Endothelial cell of umbilical vein (primary cell): ENCODE data around the gene P2RY8. TPM values are rescaled to one million over a fixed set of nuclear protein-coding genes. Genes with fewer than 3 reads are reported as not detected.

Source experiments
- BruUV-seq: library from RNA; stranded (reverse); fragments of 400-500 nt; replicated peaks from 2 replicates; lab custom pipeline; 2021; lab: Mats Ljungman, UMichigan
- CTCF ChIA-PET: fragments of 300-600, 350-600 bp; sonication (Branson Sonifier 250); formaldehyde crosslinking; loops from one replicate; lab custom pipeline; 2021; ENCODE audit warnings: antibody characterized with exemption, inconsistent platforms; lab: Charles Lee
- POLR2A ChIA-PET: fragments of 300-600, 350-600 bp; sonication (Branson Sonifier 250); formaldehyde crosslinking; loops from one replicate; lab custom pipeline; 2021; ENCODE audit warnings: antibody characterized with exemption, inconsistent platforms; lab: Charles Lee
- DNase-seq: peaks from one replicate; pipeline ENCODE4 v3.0.0-alpha.2; 2011; ENCODE audit warnings: low read depth, low spot score
- FAIRE-seq: peaks from 2 replicates; lab custom pipeline; 2011; peaks lifted over from hg19 to GRCh38; lab: Jason Lieb, UNC
- H2AFZ ChIP-seq: 2 replicates; pipeline ENCODE4 v1.6.0; 2012; ENCODE audit warnings: low read depth, low read length, control low read depth, inconsistent platforms
- H3K27ac ChIP-seq: 2 replicates; pipeline ENCODE4 v1.5.1; 2011; ENCODE audit warnings: low read depth, mild to moderate bottlenecking, control low read depth, low read length, moderate library complexity; ENCODE audit not compliant: insufficient read depth
- H3K27me3 ChIP-seq, 2 experiments: 2 replicates each; pipeline versions ENCODE4 v1.6.0 to v1.6.1; 2011; ENCODE audit warnings: low read length in 2 of 2, mixed read lengths in 1 of 2; ENCODE audit not compliant: control insufficient read depth in 2 of 2, insufficient read depth in 2 of 2
- H3K36me3 ChIP-seq, 2 experiments: 2 replicates in 1 of 2; 3 replicates in 1 of 2; pipeline ENCODE4 v1.5.1; 2011; ENCODE audit warnings: low read length in 2 of 2, mild to moderate bottlenecking in 1 of 2, moderate library complexity in 1 of 2; ENCODE audit not compliant: control insufficient read depth in 2 of 2, insufficient read depth in 2 of 2; ENCODE audit errors: extremely low read depth in 1 of 2
- H3K4me1 ChIP-seq: 3 replicates; pipeline ENCODE4 v1.5.1; 2011; ENCODE audit warnings: mild to moderate bottlenecking, low read length; ENCODE audit not compliant: control insufficient read depth, insufficient read depth; ENCODE audit errors: extremely low read depth
- H3K4me2 ChIP-seq: 2 replicates; pipeline ENCODE4 v1.6.1; 2011; ENCODE audit warnings: low read length, control low read depth, mixed read lengths; ENCODE audit not compliant: insufficient read depth
- H3K4me3 ChIP-seq, 3 experiments: fragments of 200-600 bp in 1 of 3; sonication (generic), shearing (Covaris generic) in 1 of 3; replicated peaks in 1 of 3; 2 replicates each; pipeline ENCODE4 v1.5.1; 2011 to 2016; ENCODE audit warnings: control low read depth in 3 of 3, low read length in 3 of 3, mild to moderate bottlenecking in 2 of 3, inconsistent platforms in 1 of 3, low read depth in 1 of 3, moderate library complexity in 1 of 3; ENCODE audit not compliant: insufficient read depth in 1 of 3
- H3K79me2 ChIP-seq: 2 replicates; pipeline ENCODE4 v1.6.0; 2012; ENCODE audit warnings: low read length, inconsistent platforms; ENCODE audit not compliant: control insufficient read depth, insufficient read depth
- H3K9ac ChIP-seq: replicated peaks from 2 replicates; pipeline ENCODE3; 2011; ENCODE audit warnings: low read length, control low read depth; ENCODE audit not compliant: insufficient read depth; ENCODE audit errors: extremely low read depth
- H3K9me1 ChIP-seq: replicated peaks from 3 replicates; pipeline ENCODE4 v1.6.0; 2011; ENCODE audit warnings: mild to moderate bottlenecking, low read length; ENCODE audit not compliant: control insufficient read depth, insufficient read depth; ENCODE audit errors: extremely low read depth
- H3K9me3 ChIP-seq: replicated peaks from 2 replicates; pipeline ENCODE4 v1.5.1; 2012; ENCODE audit warnings: low read length, inconsistent platforms; ENCODE audit not compliant: control insufficient read depth, insufficient read depth
- H4K20me1 ChIP-seq: replicated peaks from 2 replicates; pipeline ENCODE3; 2011; ENCODE audit warnings: mild to moderate bottlenecking, low read length; ENCODE audit not compliant: control insufficient read depth, insufficient read depth; ENCODE audit errors: extremely low read depth
- EZH2 ChIP-seq: IDR thresholded peaks from 2 replicates; pipeline ENCODE4 v1.6.1; 2012; ENCODE audit warnings: borderline replicate concordance, low read depth, mild to moderate bottlenecking, moderate library complexity, low read length, inconsistent platforms; ENCODE audit not compliant: severe bottlenecking
- FOS ChIP-seq: IDR thresholded peaks from 2 replicates; pipeline ENCODE4 v1.6.1; 2011; ENCODE audit warnings: mild to moderate bottlenecking, low read length, moderate library complexity, borderline replicate concordance; ENCODE audit not compliant: insufficient read depth
- GATA2 ChIP-seq: IDR thresholded peaks from 2 replicates; pipeline ENCODE4 v1.7.0; 2011; ENCODE audit warnings: low read depth, mild to moderate bottlenecking, moderate library complexity, mixed read lengths, low read length; ENCODE audit not compliant: insufficient read length, insufficient read depth
- JUN ChIP-seq: IDR thresholded peaks from 2 replicates; pipeline ENCODE4 v1.6.1; 2011; ENCODE audit warnings: borderline replicate concordance, low read depth; ENCODE audit not compliant: insufficient read length, insufficient read depth
- MYC ChIP-seq: IDR thresholded peaks from one replicate; pipeline ENCODE4 v1.6.1; 2011; ENCODE audit warnings: mild to moderate bottlenecking, low read depth, low read length
- POLR2A ChIP-seq: IDR thresholded peaks from 2 replicates; pipeline ENCODE4 v1.6.1; 2012; ENCODE audit warnings: low read depth, mild to moderate bottlenecking, control low read depth, low read length
- POLR2AphosphoS5 ChIP-seq: IDR thresholded peaks from 2 replicates; pipeline ENCODE4 v1.6.1; 2012; ENCODE audit warnings: low read depth, mild to moderate bottlenecking, control low read depth, low read length, moderate library complexity; ENCODE audit not compliant: insufficient read depth
- dilution Hi-C: fragments of 300-500 bp; cut with MboI; formaldehyde crosslinking; loops from one replicate; pipeline ENCODE4 v1.15.0; 2019; ENCODE audit warnings: low sequenced_read_pairs; ENCODE audit not compliant: extremely low pct_ligation_motif_present
- intact Hi-C: fragments of 100-400 bp; cut with micrococcal nuclease; formaldehyde crosslinking; loops from one replicate; pipeline ENCODE4 v1.10.0; 2022
- polyA plus RNA-seq, 4 experiments: library from polyadenylated mRNA; depleted of rRNA in 3 of 4; stranded (reverse) in 3 of 4; unstranded in 1 of 4; fragments of >200 nt; gene quantifications; 2 replicates each; pipeline versions ENCODE4 v1.2.1 to v1.2.3, GENCODE V29; 2011 to 2012; ENCODE audit warnings: missing spikeins in 1 of 4
- total RNA-seq: library from RNA; stranded (reverse); gene quantifications from 2 replicates; pipeline ENCODE4 v1.2.3, GENCODE V29; 2021
- TF ChIP-seq, protein P1 (sequence below): IDR thresholded peaks from 2 replicates; pipeline ENCODE4 v1.6.1; 2011; ENCODE audit not compliant: insufficient read depth, insufficient read length
- TF ChIP-seq, protein P2 (sequence below), 2 donors: IDR thresholded peaks; 1 replicate in 1 of 2; 2 replicates in 1 of 2; pipeline ENCODE4 v1.5.1; 2011; ENCODE audit warnings: low read length in 2 of 2, mild to moderate bottlenecking in 2 of 2, moderate library complexity in 2 of 2, control low read depth in 1 of 2, inconsistent platforms in 1 of 2, low read depth in 1 of 2; ENCODE audit not compliant: insufficient read depth in 1 of 2; ENCODE audit errors: extremely low read depth in 1 of 2

Gene P2RY8
- total and polyA plus RNA-seq, 2 donors (not counting 3 experiments of a cell fraction or from before 2014, with no cell fraction given) = not detected

DNA sequence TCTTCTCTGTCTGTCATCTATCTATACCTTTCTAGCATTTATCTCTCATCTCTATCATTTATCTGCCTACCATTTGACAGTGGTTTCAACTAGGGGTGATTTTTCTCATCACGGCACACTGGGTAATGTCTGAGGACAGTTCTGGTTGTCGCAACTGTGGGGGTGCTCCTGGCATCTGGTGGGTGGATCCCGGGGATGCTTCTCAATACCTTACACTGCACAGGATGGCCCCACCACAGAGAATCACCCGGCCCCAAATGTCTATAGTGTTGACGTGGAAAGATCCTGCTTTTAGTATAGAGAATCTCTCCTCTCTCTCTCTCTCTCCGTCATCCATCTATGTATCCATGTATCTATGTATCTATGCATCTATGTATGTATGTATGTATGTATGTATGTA, 7.2 kb downstream of the P2RY8 start:
- dilution Hi-C loops (no loop called here), intact Hi-C loops (no loop called here)
- Histone ChIP-seq H3K9ac (no peak overlapping the region), H4K20me1 (no peaks in the 10 kb centered on the region), H3K9me3 (peaks cover 2% of the 10 kb centered on the region), H3K9me1 (no peaks in the 10 kb centered on the region), H3K79me2 (no peaks in the 10 kb centered on the region), H3K36me3 (no peaks in the 10 kb centered on the region), H3K27ac (no peak overlapping the region), H3K27me3 (no peaks in the 10 kb centered on the region), H3K4me1 (no peaks in the 10 kb centered on the region), H2AFZ (no peak overlapping the region), H3K4me2 (no peak overlapping the region), H3K4me3 (no peak overlapping the region)
- DNase-seq (no peak), FAIRE-seq (no peak)
- ChIA-PET CTCF (no interaction called here), POLR2A (no interaction called here)
- TF ChIP-seq POLR2AphosphoS5 (no peak), FOS (no peak), GATA2 (no peak), MYC (no peak), JUN (no peak), POLR2A (no peak), EZH2 (no peak)
- TF ChIP-seq, protein P1, sequence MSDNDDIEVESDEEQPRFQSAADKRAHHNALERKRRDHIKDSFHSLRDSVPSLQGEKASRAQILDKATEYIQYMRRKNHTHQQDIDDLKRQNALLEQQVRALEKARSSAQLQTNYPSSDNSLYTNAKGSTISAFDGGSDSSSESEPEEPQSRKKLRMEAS = no peak
- TF ChIP-seq, protein P2, sequence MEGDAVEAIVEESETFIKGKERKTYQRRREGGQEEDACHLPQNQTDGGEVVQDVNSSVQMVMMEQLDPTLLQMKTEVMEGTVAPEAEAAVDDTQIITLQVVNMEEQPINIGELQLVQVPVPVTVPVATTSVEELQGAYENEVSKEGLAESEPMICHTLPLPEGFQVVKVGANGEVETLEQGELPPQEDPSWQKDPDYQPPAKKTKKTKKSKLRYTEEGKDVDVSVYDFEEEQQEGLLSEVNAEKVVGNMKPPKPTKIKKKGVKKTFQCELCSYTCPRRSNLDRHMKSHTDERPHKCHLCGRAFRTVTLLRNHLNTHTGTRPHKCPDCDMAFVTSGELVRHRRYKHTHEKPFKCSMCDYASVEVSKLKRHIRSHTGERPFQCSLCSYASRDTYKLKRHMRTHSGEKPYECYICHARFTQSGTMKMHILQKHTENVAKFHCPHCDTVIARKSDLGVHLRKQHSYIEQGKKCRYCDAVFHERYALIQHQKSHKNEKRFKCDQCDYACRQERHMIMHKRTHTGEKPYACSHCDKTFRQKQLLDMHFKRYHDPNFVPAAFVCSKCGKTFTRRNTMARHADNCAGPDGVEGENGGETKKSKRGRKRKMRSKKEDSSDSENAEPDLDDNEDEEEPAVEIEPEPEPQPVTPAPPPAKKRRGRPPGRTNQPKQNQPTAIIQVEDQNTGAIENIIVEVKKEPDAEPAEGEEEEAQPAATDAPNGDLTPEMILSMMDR (IDR thresholded peaks at IDR 0.05; ENCODE audit: extremely low read depth in 1 of 2, insufficient read depth in 1 of 2, low read depth in 1 of 2, low read length in 2 of 2) = no peak
- BruUV-seq = no TSS peak
